PC-9 (cell line): ENCODE data around the gene VAC14. TPM values are rescaled to one million over a fixed set of nuclear protein-coding genes. Genes with fewer than 3 reads are reported as not detected.

Experiments
- BruUV-seq: library from RNA; stranded (reverse); fragments of 400-500 nt; replicated peaks from 2 replicates; lab custom pipeline; 2021; lab: Mats Ljungman, UMichigan
- CTCF ChIA-PET: fragments of 300-600 bp; sonication (Branson Sonifier 250); formaldehyde crosslinking; loops from one replicate; lab custom pipeline; 2022; ENCODE audit warnings: antibody characterized with exemption; lab: Charles Lee
- POLR2A ChIA-PET: fragments of 300-600 bp; sonication (Branson Sonifier 250); formaldehyde crosslinking; loops from one replicate; lab custom pipeline; 2022; ENCODE audit warnings: antibody characterized with exemption; ENCODE audit not compliant: unreplicated experiment; lab: Charles Lee
- DNase-seq, 2 experiments: peaks; one replicate each; pipeline versions ENCODE4 v3.0.0 to v3.0.0-alpha.2; 2015 to 2022; ENCODE audit warnings: mixed read lengths in 1 of 2
- H2AFZ ChIP-seq: fragments of 200-600 bp; sonication (generic); 2 replicates; pipeline ENCODE4 v1.8.1; 2017; ENCODE audit warnings: antibody characterized with exemption
- H3F3A ChIP-seq: fragments of 200-600 bp; sonication (generic); 2 replicates; pipeline ENCODE4 v1.8.1; 2017; ENCODE audit warnings: antibody characterized with exemption, mild to moderate bottlenecking, low read depth; ENCODE audit not compliant: insufficient read depth
- H3K27ac ChIP-seq: fragments of 200-600 bp; sonication (generic); 2 replicates; pipeline ENCODE4 v1.6.1; 2016; ENCODE audit warnings: mixed run types
- H3K27me3 ChIP-seq: fragments of 200-600 bp; sonication (generic); 2 replicates; pipeline ENCODE4 v1.6.1; 2016; ENCODE audit warnings: low read depth, mixed run types; ENCODE audit not compliant: insufficient read depth
- H3K36me3 ChIP-seq: fragments of 200-600 bp; sonication (generic); 2 replicates; pipeline ENCODE4 v1.6.1; 2016; ENCODE audit warnings: low read depth, mixed run types
- H3K4me1 ChIP-seq: fragments of 200-600 bp; sonication (generic); replicated peaks from 2 replicates; pipeline ENCODE4 v1.6.1; 2016; ENCODE audit warnings: mixed run types; ENCODE audit not compliant: insufficient read depth
- H3K4me2 ChIP-seq: fragments of 200-600 bp; sonication (generic); 2 replicates; pipeline ENCODE4 v1.6.1; 2017; ENCODE audit warnings: mixed run types
- H3K4me3 ChIP-seq: fragments of 200-600 bp; sonication (generic); 2 replicates; pipeline ENCODE4 v1.6.1; 2016; ENCODE audit warnings: mixed run types
- H3K79me2 ChIP-seq: fragments of 200-600 bp; sonication (generic); 2 replicates; pipeline ENCODE4 v1.6.1; 2017; ENCODE audit warnings: low read depth, mixed run types
- H3K9me2 ChIP-seq: fragments of 200-600 bp; sonication (generic); 2 replicates; pipeline ENCODE4 v1.8.1; 2017; ENCODE audit warnings: mild to moderate bottlenecking; ENCODE audit not compliant: insufficient read depth
- H3K9me3 ChIP-seq: fragments of 200-600 bp; sonication (generic); 2 replicates; pipeline ENCODE4 v1.8.1; 2016; ENCODE audit warnings: low read depth; ENCODE audit not compliant: insufficient read depth
- H4K20me1 ChIP-seq: fragments of 200-600 bp; sonication (generic); 2 replicates; pipeline ENCODE4 v1.8.1; 2017; ENCODE audit not compliant: insufficient read depth
- EZH2 ChIP-seq: fragments of 200-600 bp; sonication (generic); IDR thresholded peaks from 2 replicates; pipeline ENCODE4 v1.8.0; 2017; ENCODE audit warnings: antibody characterized with exemption, low read depth
- intact Hi-C: fragments of 100-400 bp; cut with micrococcal nuclease; formaldehyde crosslinking; loops from one replicate; pipeline ENCODE4 v1.10.0; 2022; ENCODE audit not compliant: unreplicated experiment
- total RNA-seq: library from RNA; stranded (reverse); gene quantifications from 2 replicates; pipeline ENCODE4 v1.2.3, GENCODE V29; 2021
- TF ChIP-seq, protein P1 (sequence below): fragments of 200-600 bp; sonication (generic); conservative IDR thresholded peaks from 2 replicates; pipeline ENCODE4 v1.6.1; 2017; ENCODE audit warnings: mixed run types, antibody characterized with exemption, mild to moderate bottlenecking, moderate library complexity

VAC14 gene
- total RNA-seq, 1 experiment from 2014 or later: 46.8 TPM

GRCh38 chr16:70754851-70755600 is 45.9 kb downstream of the VAC14 start:
- ChIA-PET CTCF (no interaction called here), POLR2A (no interaction called here)
- Histone ChIP-seq H3K27me3 (no peaks in the 10 kb centered on the region), H3K4me1 (peaks cover 9% of the 10 kb centered on the region), H3K4me2 (no peak overlapping the region), H2AFZ (no peak overlapping the region), H3K27ac (no peak overlapping the region), H3K4me3 (no peak overlapping the region), H3F3A (peaks cover 3% of the 10 kb centered on the region; the same call in 1 of the 2 replicates), H3K36me3 (peaks cover 12% of the 10 kb centered on the region; the same call in 1 of the 2 replicates), H4K20me1 (no peaks in the 10 kb centered on the region), H3K79me2 (no peaks in the 10 kb centered on the region), H3K9me3 (no peaks in the 10 kb centered on the region), H3K9me2 (no peaks in the 10 kb centered on the region)
- BruUV-seq: no TSS peak
- DNase-seq: no peak
- TF ChIP-seq, protein P1, sequence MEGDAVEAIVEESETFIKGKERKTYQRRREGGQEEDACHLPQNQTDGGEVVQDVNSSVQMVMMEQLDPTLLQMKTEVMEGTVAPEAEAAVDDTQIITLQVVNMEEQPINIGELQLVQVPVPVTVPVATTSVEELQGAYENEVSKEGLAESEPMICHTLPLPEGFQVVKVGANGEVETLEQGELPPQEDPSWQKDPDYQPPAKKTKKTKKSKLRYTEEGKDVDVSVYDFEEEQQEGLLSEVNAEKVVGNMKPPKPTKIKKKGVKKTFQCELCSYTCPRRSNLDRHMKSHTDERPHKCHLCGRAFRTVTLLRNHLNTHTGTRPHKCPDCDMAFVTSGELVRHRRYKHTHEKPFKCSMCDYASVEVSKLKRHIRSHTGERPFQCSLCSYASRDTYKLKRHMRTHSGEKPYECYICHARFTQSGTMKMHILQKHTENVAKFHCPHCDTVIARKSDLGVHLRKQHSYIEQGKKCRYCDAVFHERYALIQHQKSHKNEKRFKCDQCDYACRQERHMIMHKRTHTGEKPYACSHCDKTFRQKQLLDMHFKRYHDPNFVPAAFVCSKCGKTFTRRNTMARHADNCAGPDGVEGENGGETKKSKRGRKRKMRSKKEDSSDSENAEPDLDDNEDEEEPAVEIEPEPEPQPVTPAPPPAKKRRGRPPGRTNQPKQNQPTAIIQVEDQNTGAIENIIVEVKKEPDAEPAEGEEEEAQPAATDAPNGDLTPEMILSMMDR: no peak
- no peak for TF ChIP-seq EZH2
- intact Hi-C loops: no loop called here

- H3K4me2 ChIP-seq: no peak overlapping the region
- H3K79me2 ChIP-seq: no peaks in the 10 kb centered on the region
- peaks cover 6% of the 10 kb centered on the region; the same call in 1 of the 2 replicates for H3F3A ChIP-seq
- no TSS peak for BruUV-seq
- no peak for DNase-seq
- H3K4me1 ChIP-seq: peaks cover 10% of the 10 kb centered on the region
- H3K36me3 ChIP-seq: peaks cover 11% of the 10 kb centered on the region; the same call in 1 of the 2 replicates
- H3K27me3 ChIP-seq: no peaks in the 10 kb centered on the region
- intact Hi-C loops: no loop called here
- H2AFZ ChIP-seq: no peak overlapping the region
- no peak overlapping the region for H3K27ac ChIP-seq
- no peaks in the 10 kb centered on the region for H4K20me1 ChIP-seq
- TF ChIP-seq EZH2: no peak
- TF ChIP-seq, protein P1: no peak
- ChIA-PET CTCF (no interaction called here), POLR2A (no interaction called here)
- no peaks in the 10 kb centered on the region for H3K9me3 ChIP-seq
- no peaks in the 10 kb centered on the region for H3K9me2 ChIP-seq
- no peak overlapping the region for H3K4me3 ChIP-seq
Measured at GRCh38 chr16:70754371-70754770, 46.6 kb downstream of the VAC14 start.

DNA sequence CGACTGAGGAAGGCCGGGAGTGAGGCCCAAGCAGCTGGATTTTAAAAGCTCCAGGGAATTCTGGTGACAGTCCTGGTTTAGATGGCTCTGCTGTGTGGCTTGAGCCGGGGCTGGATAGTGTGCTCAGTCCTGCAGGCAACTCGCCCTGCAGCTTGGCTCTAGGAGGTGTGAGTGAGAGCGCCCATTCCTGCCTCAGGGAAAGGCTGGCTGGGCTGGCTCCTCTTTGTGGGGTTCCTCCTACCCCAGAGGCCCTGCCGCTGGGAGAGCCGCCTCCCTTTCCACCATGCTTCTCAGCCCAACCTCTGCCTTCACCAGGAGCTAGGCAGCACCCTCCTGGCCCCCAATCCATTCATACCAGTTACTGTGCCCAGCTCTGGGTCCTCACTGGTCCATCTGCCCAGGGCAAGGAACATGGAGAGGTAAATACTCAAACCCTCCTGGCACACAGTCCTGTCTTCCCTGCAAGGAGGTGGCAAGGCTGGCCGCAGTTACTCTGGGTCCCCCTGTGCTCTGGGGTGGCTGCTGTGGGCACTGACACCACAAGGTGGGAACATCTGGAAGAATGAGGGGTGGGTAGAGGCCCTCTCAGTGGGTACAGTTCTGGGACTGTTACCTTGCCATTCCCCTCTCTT is 47.1 kb downstream of the VAC14 start:
- POLR2A ChIA-PET: no interaction called here
- H3K36me3 ChIP-seq: peaks cover 5% of the 10 kb centered on the region; the same call in 1 of the 2 replicates
- no TSS peak for BruUV-seq
- H3K4me3 ChIP-seq: no peak overlapping the region
- H3K79me2 ChIP-seq: no peaks in the 10 kb centered on the region
- CTCF ChIA-PET: no interaction called here
- H3K9me2 ChIP-seq: no peaks in the 10 kb centered on the region
- TF ChIP-seq EZH2: no peak
- TF ChIP-seq, protein P1: no peak
- no peak overlapping the region for H2AFZ ChIP-seq
- no peaks in the 10 kb centered on the region for H4K20me1 ChIP-seq
- no peak overlapping the region for H3K27ac ChIP-seq
- H3K9me3 ChIP-seq: no peaks in the 10 kb centered on the region
- intact Hi-C loops: no loop called here
- no peak overlapping the region for H3K4me2 ChIP-seq
- H3K27me3 ChIP-seq: no peaks in the 10 kb centered on the region
- peaks cover 16% of the 10 kb centered on the region for H3K4me1 ChIP-seq
- DNase-seq: no peak
- peaks cover 12% of the 10 kb centered on the region for H3F3A ChIP-seq
